ENCODE data around the gene NAV3. TPM values are rescaled to one million over a fixed set of nuclear protein-coding genes. Genes with fewer than 3 reads are reported as not detected.

Gene NAV3
- total RNA-seq, 1 donor from 2014 or later: 11.4 TPM

DNA sequence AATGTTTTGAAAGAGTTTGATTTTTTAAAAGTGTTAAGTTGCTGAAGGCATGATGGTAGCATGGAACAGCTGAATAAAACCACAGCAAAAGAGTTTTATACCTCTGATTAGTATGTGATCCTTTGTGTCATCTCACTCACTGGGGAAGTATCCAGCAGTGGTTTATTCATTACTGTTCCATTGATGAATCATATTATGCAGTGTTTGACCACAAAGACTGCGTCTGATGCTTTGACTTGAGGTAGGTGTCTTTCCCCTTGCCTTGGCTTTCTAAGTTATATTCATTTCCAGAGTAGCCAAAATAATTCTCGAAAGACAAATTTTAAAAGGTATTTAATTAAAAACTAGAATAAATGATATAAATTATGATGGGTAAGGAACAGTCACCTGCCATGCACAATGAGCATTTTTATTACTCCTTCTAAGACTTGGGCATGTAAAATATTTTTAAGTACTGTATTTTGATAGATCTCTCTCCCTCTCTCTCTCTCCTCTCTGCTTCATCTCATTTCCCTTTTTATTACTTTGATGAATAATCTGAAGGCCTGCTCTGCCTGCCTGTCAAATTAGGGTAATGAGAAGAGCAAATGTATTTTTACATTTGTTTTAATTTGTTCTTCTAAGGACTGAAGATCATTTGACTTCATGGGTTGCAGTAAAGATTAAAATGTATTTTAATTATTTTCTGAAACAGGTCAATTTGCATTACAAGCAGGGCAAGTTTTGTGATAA is 164.9 kb downstream of the NAV3 start:
- H3K4me1 Mint-ChIP-seq: peaks cover 2% of the 10 kb centered on the region
- Histone ChIP-seq H2AFZ (replicated peaks) (no peak overlapping the region), H3K4me1 (no peaks in the 10 kb centered on the region), H3K36me3 (no peaks in the 10 kb centered on the region), H3K4me3 (no peak overlapping the region), H3K79me2 (ENCODE audit: low read depth) (no peaks in the 10 kb centered on the region), H3K4me2 (no peak overlapping the region), H3K9me3 (ENCODE audit: low read depth) (no peaks in the 10 kb centered on the region), H3K27me3 (no peaks in the 10 kb centered on the region), H3K27ac (no peak overlapping the region), H4K20me1 (ENCODE audit: low read depth) (no peaks in the 10 kb centered on the region), H3F3A (ENCODE audit: low read depth) (no peaks in the 10 kb centered on the region), H3K9ac (no peak overlapping the region)
- no peak overlapping the region for H3K27ac Mint-ChIP-seq
- no peak for DNase-seq (ENCODE audit: low spot score)
- H3K27me3 Mint-ChIP-seq (ENCODE audit: insufficient read depth, low read depth): no peaks in the 10 kb centered on the region
- H3K9me3 Mint-ChIP-seq: no peaks in the 10 kb centered on the region
- H3K4me3 Mint-ChIP-seq: no peak overlapping the region
- TF ChIP-seq EZH2 (IDR thresholded peaks at IDR 0.05): no peak
- TF ChIP-seq CTCF (IDR thresholded peaks at IDR 0.05): no peak
- no peak for TF ChIP-seq EZH2phosphoT487 (IDR thresholded peaks at IDR 0.05)
- H3K36me3 Mint-ChIP-seq: no peaks in the 10 kb centered on the region

- H3K9me3 Mint-ChIP-seq: no peaks in the 10 kb centered on the region
- H3K4me1 ChIP-seq: no peaks in the 10 kb centered on the region
Measured at GRCh38 chr12:77996670-77997069, 166.0 kb downstream of the NAV3 start.

GRCh38 chr12:77998236-77998786 is 167.6 kb downstream of the NAV3 start:
- peaks cover 2% of the 10 kb centered on the region for H3K4me1 Mint-ChIP-seq
- no peaks in the 10 kb centered on the region for H3K79me2 ChIP-seq (ENCODE audit: low read depth)
- H4K20me1 ChIP-seq (ENCODE audit: low read depth): no peaks in the 10 kb centered on the region
- H3K27ac Mint-ChIP-seq: no peak overlapping the region
- no peaks in the 10 kb centered on the region for H3K9me3 ChIP-seq (ENCODE audit: low read depth)
- H3F3A ChIP-seq (ENCODE audit: low read depth): no peaks in the 10 kb centered on the region
- H3K27me3 Mint-ChIP-seq (ENCODE audit: insufficient read depth, low read depth): no peaks in the 10 kb centered on the region
- no peak for DNase-seq (ENCODE audit: low spot score)
- H3K4me1 ChIP-seq: no peaks in the 10 kb centered on the region
- H3K4me2 ChIP-seq: no peak overlapping the region
- H3K36me3 Mint-ChIP-seq: no peaks in the 10 kb centered on the region
- H3K9me3 Mint-ChIP-seq: no peaks in the 10 kb centered on the region
- no peak overlapping the region for H2AFZ ChIP-seq (replicated peaks)
- no peaks in the 10 kb centered on the region for H3K36me3 ChIP-seq
- no peak overlapping the region for H3K4me3 Mint-ChIP-seq
- no peak overlapping the region for H3K9ac ChIP-seq
- H3K27ac ChIP-seq: no peak overlapping the region
- no peak for TF ChIP-seq EZH2phosphoT487 (IDR thresholded peaks at IDR 0.05)
- no peak for TF ChIP-seq CTCF (IDR thresholded peaks at IDR 0.05)
- no peak for TF ChIP-seq EZH2 (IDR thresholded peaks at IDR 0.05)
- no peak overlapping the region for H3K4me3 ChIP-seq
- no peaks in the 10 kb centered on the region for H3K27me3 ChIP-seq

More at GRCh38 chr12:77996670-77997069, 166.0 kb downstream of the NAV3 start:
- Histone ChIP-seq H3K4me2 (no peak overlapping the region), H3K9ac (no peak overlapping the region), H3K36me3 (no peaks in the 10 kb centered on the region), H3K9me3 (ENCODE audit: low read depth) (no peaks in the 10 kb centered on the region), H3F3A (ENCODE audit: low read depth) (no peaks in the 10 kb centered on the region), H3K4me3 (no peak overlapping the region), H2AFZ (replicated peaks) (no peak overlapping the region), H3K27ac (no peak overlapping the region), H3K27me3 (no peaks in the 10 kb centered on the region), H4K20me1 (ENCODE audit: low read depth) (no peaks in the 10 kb centered on the region), H3K79me2 (ENCODE audit: low read depth) (no peaks in the 10 kb centered on the region)
- Mint-ChIP-seq H3K27me3 (ENCODE audit: insufficient read depth, low read depth) (no peaks in the 10 kb centered on the region), H3K27ac (no peak overlapping the region), H3K4me3 (no peak overlapping the region), H3K36me3 (no peaks in the 10 kb centered on the region), H3K4me1 (peaks cover 2% of the 10 kb centered on the region)
- TF ChIP-seq CTCF (IDR thresholded peaks at IDR 0.05) (no peak), EZH2 (IDR thresholded peaks at IDR 0.05) (no peak)
- DNase-seq (ENCODE audit: low spot score): no peak

All from neural progenitor cell (in vitro differentiated cells).